Hepatic stellate cell (primary cell): Measurements from ENCODE around the gene PTGDR2.

Experiments used
- DNase-seq: peaks from one replicate; pipeline ENCODE4 v3.0.0; 2011; ENCODE audit warnings: low spot score

PTGDR2 gene

DNA sequence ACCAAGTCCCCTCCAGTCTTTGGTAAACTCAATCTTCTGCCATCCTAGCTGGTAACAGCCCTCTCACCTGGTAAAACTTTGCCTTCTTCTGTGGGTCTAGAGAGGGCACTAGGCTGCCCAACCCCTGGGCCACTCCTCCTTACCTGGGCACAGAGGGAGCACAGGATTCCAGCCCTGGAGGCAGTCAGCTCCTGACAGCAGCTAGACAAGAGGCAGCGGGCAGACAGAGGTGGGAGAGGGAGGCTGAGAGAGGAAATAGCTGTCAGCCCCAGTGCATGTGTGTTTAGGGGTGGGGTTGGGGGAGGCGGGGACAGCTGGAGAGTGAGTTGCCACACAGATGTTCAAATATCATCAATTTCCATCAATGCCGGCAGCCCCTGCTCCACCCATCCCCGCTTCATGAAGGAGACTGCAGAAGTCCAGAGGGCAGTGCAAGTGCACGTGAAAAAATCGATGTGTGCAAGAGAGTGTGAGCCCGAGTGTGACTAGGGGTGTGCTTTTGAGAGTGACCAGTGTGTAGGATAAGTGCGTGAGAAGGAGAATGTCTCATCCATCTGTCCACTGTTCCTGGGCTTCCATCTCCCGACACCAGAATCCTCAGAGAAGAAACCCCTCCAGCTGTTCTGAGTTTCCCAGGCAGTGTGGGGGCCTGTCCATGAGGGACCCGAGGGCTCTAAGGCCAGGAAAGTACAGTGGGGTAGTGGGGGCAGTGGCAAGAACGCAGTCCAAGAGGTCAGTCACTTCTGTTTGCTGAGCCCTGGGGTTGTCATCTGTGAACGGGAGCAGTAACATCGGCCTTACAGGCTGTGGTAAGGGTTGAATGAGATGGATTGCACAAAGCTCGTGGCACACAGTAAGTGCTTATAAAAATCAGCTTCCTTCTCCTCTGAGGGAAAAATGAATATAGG lies at the start of gene PTGDR2:
Gene PTGDR2, minus strand, starts transcription at position 225 of the 908 bp plus-strand sequence. CDS start 2,228 bp downstream, outside the sequence.
- no peak for DNase-seq

DNA sequence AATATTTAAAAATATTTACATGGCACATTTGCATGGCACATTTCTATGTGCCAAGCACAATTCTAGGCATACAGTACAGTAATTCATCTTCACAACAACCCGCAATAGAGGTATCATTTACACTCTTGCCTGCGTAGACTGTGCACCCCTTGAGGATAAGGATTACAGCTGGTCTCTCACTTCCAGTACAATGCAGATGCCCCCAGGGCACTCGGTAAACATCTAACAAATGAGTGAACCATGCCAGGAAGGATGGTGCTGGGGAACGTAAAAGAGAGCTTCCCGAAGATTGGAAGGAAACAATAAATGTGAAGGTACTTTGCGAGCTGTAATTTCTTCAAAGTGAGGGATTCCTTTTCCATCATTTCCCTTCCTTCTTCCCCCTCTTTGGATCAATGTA lies 49.3 kb upstream of the PTGDR2 start:
- no peak for DNase-seq

DNA sequence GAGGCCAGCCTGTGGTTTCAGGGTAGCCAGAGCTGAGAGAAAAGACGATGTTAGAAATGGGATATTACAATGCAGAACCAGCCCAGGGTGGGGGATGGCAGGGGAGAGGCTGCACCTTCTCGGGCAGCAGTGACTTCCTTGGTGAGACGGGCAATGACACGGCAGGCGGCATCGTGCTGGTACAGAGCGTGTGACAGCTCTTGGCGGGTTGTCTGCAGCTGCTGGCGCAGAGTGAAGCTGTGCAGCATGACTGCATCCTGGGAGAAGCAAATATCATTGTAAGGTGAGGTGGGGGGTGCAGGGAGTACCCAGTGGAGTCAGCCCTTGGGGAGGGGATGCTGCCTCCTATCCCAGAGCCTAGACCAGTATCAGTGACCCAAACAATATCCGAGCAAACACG lies 46.9 kb upstream of the PTGDR2 start:
- no peak for DNase-seq

DNA sequence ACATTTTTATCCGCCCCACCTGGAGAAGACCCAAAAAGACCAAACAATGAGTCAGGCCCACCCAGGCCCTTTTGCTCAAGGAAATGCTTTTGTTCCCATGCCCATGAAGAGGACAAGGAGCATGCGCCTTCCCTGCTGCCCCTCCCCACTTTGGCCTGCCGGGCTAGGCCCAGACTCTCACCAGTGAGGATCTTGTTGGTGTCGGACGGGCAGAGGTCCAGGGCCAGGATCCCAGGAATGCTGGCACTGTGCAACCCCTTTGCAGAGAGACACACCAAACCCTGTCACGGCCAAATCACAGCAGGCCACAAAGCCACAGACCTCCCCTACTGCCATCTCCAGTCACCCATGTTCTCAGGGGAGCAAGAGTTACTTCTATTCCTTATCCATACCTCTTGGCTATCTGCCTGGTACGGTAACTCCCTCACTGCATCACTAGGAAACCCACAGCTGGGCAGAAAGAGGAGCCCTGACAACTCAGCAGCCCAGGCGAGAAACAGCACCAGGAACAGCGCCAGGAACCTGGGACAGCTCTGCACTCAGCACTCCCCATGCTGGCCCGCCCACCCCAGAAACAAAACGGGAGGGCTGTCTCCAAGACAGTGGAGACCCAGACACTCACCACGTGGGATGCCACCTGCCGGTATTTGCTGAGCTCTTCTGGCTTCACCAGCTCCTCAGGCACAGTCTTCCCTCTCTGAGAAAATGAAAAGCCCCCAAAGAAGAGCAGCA lies 45.1 kb upstream of the PTGDR2 start:
- no peak for DNase-seq

DNA sequence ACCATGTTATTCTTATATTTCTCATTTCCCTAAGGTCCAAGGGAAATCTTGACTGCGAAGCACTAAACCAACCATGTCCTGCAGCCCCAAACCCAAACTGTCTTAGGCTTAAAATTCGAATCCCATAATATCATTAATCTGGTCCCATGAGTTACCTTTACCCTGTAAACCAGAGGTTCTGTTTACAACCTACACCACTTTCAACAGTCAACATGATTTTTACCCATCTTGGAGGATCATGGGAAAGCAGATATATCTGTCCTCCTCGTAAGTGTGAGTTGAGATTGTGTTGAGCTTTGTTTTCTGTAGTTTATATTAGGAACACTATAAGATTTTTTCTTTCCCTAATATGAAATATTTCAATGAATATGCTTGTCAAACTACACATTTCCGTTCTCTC lies 44.2 kb upstream of the PTGDR2 start:
- DNase-seq, result no peak

DNA sequence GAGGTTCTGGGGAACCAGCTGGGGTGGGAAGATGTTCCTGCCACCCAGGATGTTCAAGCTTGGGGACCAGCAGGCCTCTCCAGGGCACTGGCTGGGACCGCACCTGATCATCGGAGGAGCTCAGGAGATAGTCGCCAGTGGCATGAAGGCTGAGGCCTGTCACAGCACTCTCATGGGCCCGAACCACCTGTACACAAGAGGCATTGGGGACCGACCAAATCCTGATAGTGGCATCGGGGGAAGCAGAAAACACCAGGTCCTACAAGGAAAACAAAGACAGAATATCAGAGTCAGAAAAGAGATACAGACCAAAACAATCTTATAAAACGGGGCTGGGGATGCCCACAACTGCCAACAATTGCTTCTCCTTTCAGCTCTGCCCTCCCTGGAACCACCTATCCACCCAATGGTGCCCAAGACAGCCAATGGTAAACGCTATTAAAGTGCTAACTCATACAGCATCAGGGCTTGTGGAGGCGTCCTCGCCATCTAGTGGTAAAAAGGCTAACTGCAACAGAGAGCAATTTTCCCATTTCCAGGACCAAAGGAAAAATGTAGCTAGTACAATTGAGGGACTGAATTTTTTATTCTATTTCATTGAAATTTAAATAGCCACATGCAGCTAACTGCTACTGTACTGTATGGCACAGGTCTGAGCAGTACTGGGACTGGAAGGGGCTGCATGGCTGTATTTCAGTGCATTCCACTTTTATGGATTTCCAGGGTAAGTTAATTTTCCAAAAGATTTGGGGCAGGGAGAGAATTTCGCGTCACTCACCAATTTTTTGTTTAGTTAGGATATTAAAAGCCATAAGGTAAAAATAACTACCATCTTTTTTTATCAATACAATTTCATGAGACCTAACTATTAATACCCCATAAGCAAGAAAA lies 43.5 kb upstream of the PTGDR2 start:
- peak; percentile 71 for DNase-seq

DNA sequence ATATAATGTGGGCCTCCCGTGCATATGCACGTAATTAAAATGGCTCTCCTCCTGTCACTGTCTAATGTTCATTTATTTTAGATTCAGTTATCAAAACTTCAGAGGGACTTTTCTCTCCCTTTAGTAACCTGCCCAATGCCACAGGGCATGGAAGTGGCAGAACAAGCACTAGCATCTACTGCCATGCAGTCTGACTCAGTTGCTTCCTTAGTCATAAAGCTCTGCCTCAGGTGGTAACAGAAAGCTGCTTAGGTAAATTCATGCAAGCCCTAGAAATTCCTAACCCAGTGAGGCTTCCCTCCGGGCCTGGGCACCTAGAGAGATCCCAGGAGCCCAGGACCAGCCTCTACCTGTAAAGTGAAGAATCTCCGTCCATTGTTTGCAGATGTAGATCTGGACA lies 41.7 kb upstream of the PTGDR2 start:
- no peak for DNase-seq

DNA sequence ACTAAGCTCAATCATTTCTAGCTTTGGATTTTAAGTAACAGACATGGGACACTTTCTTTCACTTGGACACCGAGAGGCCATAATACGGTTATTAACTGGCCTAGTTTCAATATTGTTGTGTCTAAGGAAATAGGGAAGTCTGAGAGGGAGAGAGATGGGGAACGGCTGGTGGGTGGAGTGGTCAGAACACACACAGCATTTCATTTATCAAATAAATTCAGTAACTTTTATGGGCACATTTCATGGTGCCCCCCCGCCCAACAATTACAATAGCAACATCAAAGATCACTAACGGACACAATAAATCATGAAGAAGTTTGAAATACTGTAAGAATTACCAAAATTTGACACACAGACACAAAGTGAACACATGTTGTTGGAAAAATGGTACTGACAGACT lies 39.9 kb upstream of the PTGDR2 start:
- no peak for DNase-seq

DNA sequence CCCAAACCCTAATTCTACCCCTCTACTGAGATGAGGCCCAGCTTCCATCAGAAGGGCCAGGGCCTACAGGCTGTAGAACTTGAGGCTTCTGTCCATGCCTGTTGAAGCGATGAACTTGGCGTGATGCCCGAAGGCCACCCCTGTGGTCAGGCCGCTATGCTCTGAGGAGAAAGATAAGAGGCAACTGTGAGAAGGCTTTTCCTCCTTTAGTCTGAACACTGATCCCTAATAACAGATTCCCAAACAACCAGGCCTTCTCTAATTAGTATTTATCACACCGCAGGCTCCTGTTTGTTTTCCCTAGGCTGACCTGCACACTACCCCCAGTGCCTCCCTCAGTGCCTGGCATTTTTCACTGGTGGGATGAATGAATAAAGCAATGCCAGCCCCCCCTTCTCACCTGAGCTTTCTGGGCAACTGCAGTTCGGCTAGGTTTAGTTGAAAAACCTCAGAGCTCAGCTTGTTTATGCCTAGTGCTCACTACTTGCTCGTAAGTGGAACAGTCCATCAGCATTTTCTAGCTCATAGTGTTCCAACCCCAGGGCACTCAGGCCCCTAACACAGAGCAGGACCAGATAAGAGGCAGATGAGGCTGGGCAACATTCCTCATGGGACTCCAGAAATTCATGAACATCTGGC lies 35.5 kb upstream of the PTGDR2 start:
- DNase-seq, result no peak

DNA sequence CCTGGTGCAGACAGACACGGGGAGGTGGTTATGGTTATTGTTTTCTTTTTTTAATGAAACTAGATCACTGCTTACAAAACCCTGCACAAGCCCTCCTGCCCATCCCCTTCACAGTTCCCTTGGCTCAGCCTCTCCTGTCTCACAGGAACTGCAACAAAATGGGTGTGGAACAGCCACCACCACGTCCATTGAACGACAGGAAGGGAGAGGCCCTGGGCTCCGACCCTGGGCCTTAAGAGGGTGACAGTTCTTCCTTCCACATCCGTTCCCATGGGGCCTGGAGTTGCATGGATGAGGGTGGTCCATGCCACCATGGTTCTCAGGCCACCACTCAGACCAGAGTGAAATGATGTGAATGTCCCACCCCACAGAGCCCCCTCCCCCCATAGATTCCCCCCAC lies 34.9 kb upstream of the PTGDR2 start:
- DNase-seq, result no peak

DNA sequence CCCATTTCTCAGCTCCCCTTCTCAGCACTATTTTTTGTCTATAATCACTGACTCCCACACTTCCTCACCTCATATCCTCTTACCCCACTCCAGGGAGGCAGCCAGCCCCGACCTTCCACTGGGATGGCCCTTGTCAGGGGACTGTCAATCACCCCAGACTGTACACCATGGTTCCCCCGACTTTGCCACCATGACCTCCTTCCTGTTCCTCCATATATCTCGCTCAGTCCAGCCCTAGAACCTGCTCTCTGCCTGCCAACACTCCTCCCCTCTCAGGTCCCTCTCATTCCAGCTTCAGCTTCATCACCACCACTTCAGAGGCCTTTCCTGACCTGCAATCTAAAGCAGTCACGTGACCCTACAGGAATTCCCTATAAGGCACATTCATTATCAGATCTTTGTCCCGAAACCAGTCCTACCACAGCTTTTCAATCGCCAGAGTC lies 34.1 kb upstream of the PTGDR2 start:
- DNase-seq, result no peak

DNA sequence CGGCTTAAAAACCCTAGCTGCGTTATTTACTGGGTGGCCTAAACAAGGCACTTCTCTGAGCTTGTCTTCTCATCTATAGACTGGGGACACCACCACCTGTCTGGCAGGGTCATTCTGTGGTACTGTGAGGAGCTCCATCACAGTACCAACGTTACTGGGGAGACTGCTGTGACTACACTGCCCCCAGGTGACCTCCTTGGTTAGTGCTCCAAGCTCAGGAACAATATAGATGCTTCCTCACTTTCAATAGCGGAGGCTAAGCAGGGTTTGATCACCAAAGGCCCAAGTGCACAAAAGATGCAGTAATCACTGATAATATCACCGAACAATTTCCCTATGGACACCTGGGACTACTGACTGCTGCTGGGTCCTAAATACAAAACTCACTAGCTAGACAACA lies 31.8 kb upstream of the PTGDR2 start:
- DNase-seq, result peak; percentile 53

DNA sequence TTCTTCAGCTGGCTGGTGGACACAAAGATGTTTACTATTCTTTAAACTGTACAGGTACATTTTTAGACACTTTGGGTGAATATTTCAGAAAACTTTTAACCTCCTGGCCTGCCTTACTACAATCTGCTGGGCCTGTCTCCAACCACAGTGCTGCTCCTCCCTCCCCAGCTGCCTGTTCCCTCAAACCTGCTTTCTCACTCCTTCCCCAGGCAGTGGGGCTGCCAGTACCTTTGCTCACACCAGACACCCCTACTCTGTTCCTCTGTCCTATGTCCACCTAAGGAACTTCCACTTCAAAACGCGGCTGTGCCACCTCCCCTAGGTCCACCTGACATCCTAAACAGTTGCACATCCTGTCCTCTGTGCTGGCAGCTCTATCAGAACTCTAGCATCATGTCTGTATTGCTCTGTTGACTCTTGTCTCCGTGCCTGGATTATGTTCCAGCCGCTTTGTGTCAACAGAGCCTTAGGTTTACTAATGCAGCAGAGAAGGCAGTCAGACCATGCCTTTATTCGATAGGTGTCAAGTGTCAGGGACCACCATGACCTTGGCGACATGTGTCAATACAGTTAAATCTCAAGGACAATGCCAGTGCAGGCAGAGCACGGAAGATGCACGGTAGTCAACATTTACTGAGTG lies 25.0 kb upstream of the PTGDR2 start:
- DNase-seq, result no peak

DNA sequence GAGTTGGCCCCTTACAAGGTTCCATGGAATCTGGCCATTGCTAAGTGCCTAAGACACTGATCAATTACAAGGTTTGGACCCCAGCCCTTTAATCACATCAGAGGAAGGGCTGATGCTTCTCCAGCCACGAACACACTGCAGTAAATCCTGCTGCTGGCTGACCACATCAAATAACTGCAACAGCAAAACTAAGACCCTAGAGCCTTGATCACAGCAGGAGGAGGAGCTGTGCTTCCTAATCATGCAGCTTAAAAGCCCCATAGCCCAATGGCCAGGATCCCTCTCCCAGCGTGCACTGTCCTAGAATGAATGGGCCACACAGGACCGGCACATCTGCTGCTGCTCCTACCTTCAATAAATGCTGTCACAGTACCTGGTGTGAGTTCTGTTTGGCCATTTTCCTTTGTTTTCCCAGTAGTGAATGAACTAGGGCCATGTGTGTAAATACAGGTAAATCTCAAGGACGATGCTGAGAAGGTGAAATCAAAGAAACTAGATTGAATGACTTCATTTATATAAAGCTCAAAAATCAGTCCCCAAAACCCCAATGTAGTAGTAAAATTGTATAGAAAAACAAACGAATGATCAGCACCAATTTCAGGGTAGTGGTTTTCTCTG lies 24.3 kb upstream of the PTGDR2 start:
- DNase-seq, result no peak

DNA sequence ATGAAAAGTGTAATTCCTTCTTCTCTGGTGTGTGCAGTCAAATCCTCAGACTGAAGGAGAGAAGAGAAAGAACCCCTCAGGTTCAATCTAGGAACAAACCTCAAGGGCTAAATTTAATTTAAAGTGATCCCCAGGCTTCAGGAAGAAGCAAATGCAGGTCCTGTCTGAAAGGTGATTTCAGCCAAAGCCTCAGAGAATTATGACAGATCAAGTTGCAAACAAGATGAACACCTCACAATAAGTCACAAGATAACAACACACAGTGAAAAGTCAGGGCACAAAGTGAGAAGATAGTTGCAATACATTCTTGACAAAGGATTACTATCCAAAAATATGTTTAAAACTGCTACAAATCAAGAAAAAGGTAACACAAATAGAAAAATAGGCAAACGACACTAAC lies 23.4 kb upstream of the PTGDR2 start:
- no peak for DNase-seq

DNA sequence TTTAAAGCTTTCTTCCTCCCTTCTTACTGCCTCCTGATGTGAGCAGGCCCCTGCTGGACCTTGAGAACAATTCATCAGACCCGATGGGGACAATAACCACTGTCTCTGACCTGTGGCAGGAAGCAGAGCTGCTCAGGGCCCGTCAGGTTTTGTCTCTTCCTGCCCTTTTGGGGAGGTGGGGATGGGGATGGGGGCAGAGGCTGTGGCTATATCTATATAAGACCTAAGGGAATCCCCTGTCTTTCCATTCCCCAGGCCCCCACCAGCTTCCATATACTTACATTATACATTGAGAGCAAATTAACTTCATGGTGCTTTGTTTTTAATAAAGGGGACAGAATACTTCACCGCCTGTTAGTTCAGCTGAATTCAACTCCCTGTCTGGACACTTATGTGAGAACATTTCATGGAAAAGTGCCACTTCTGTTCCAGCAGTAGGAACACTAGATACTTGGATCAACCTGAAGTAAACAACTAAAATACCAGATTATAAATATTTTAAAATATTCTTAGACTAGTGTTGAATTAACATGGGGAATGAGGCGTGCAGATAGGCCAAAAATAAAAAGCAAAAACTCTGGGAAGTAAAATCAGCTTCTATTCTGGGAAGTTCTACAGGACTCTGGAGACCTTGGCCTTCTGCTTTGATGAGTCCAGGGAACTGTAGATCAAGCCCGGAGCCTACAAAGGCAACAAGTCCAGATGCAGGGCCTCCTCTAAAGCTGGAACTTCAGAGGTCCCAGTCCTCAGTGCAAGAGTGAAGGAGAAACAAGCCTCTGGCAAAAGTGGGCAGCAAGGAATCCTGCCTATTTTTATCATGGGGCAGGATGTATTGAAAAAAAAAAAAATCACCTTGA lies 22.7 kb upstream of the PTGDR2 start:
- DNase-seq, result no peak

DNA sequence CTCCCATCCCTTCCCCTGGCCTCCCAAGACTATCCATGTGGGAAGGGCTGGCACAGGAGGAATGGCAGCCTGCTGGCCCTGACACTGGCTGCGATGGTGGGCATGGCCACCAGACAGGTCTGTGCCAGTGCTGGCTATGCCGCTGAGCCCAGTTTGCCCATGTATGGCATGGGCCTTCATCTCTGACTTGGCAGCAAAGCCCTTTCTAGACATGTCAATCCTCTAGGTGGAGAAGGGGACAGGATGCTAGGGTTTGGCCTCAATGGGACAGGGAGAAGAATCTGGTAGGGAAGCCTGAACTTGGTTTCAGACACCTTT lies 20.4 kb upstream of the PTGDR2 start:
- no peak for DNase-seq

DNA sequence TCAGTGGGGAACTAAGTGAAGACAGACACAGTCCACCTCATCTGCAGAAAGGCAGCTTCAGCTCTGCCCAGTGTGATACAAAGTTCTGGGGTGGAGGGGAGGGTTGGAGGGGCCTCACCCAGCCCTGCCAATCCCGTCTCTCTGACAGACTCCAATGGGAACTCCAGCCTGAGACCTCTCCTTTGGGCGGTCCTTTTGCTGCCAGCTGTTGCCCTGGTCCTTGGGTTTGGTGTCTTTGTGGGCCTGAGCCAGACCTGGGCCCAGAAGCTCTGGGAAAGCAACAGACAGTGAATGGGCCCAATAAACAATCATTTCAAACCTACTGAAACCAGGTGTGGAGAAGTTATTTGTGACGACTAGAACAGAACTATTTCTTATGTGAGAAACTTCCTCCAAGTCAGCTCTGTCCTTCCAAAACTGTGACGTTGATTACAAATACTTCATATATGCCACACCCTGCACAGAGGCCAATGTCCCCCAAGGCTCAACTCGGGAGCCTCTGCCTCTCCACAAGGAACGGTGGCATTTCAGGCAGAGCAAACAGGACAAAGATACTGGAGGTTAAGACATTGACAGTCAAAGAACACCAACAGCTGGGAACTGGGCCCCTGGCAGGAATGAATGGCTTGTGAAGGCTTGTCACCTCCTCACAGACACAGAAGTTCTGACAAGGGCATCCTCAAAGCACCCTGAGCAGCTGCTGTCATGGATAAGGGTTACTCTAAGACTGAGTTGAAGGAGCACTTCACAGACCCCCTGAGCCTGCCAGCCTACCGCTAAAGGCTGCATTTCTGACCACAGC lies 19.8 kb upstream of the PTGDR2 start:
- no peak for DNase-seq
